Astrocyte (in vitro differentiated cells and primary cell): ENCODE results near the gene PPP2R3B. TPM values are rescaled to one million over a fixed set of nuclear protein-coding genes. Genes with fewer than 3 reads are reported as not detected.

ENCODE experiments used
- DNase-seq: peaks from one replicate; pipeline ENCODE4 v3.0.0-alpha.2; 2010; ENCODE audit warnings: low read depth
- FAIRE-seq: peaks from 2 replicates; lab custom pipeline; 2011; peaks lifted over from hg19 to GRCh38; lab: Jason Lieb, UNC
- H2AFZ ChIP-seq: 2 replicates; pipeline ENCODE4 v1.6.0; 2012; ENCODE audit warnings: low read depth, low read length, inconsistent platforms
- H3K27ac ChIP-seq: 2 replicates; pipeline ENCODE4 v1.5.1; 2011; ENCODE audit warnings: low read depth, low read length, inconsistent platforms
- H3K27me3 ChIP-seq: 2 replicates; pipeline ENCODE4 v1.6.0; 2011; ENCODE audit warnings: low read length, inconsistent platforms; ENCODE audit not compliant: insufficient read depth
- H3K36me3 ChIP-seq: 2 replicates; pipeline ENCODE4 v1.5.1; 2011; ENCODE audit warnings: low read length, inconsistent platforms; ENCODE audit not compliant: insufficient read depth
- H3K4me1 ChIP-seq: 2 replicates; pipeline ENCODE4 v1.5.1; 2011; ENCODE audit warnings: low read length, inconsistent platforms; ENCODE audit not compliant: insufficient read depth
- H3K4me2 ChIP-seq: 2 replicates; pipeline ENCODE4 v1.6.0; 2012; ENCODE audit warnings: low read length, inconsistent platforms
- H3K4me3 ChIP-seq: 2 replicates; pipeline ENCODE4 v1.5.1; 2011; ENCODE audit warnings: low read depth, mild to moderate bottlenecking, low read length, inconsistent platforms; ENCODE audit not compliant: insufficient read depth
- H3K79me2 ChIP-seq: 2 replicates; pipeline ENCODE4 v1.6.0; 2012; ENCODE audit warnings: mild to moderate bottlenecking, low read length, inconsistent platforms; ENCODE audit not compliant: insufficient read depth
- H3K9ac ChIP-seq: 2 replicates; pipeline ENCODE4 v1.6.0; 2012; ENCODE audit warnings: mild to moderate bottlenecking, low read length, inconsistent platforms
- H3K9me3 ChIP-seq: 2 replicates; pipeline ENCODE4 v1.5.1; 2012; ENCODE audit warnings: low read depth, mild to moderate bottlenecking, low read length, inconsistent platforms; ENCODE audit not compliant: insufficient read depth
- H4K20me1 ChIP-seq: 2 replicates; pipeline ENCODE4 v1.6.0; 2012; ENCODE audit warnings: low read length, inconsistent platforms; ENCODE audit not compliant: insufficient read depth
- H3K27ac Mint-ChIP-seq: one replicate; pipeline ENCODE4 v1.8.0; 2021; ENCODE audit warnings: mild to moderate bottlenecking, mixed read lengths; ENCODE audit not compliant: unreplicated experiment
- H3K27me3 Mint-ChIP-seq: one replicate; pipeline ENCODE4 v1.8.0; 2021; ENCODE audit warnings: low read depth, mixed read lengths; ENCODE audit not compliant: unreplicated experiment
- H3K36me3 Mint-ChIP-seq: one replicate; pipeline ENCODE4 v1.8.0; 2021; ENCODE audit warnings: low read depth, mixed read lengths; ENCODE audit not compliant: unreplicated experiment
- H3K4me1 Mint-ChIP-seq: one replicate; pipeline ENCODE4 v1.8.0; 2021; ENCODE audit warnings: low read depth, mixed read lengths; ENCODE audit not compliant: unreplicated experiment
- H3K4me3 Mint-ChIP-seq: one replicate; pipeline ENCODE4 v1.8.0; 2021; ENCODE audit warnings: mild to moderate bottlenecking, moderate library complexity, mixed read lengths; ENCODE audit not compliant: unreplicated experiment
- H3K9me3 Mint-ChIP-seq: one replicate; pipeline ENCODE4 v1.8.0; 2021; ENCODE audit warnings: mild to moderate bottlenecking, mixed read lengths; ENCODE audit not compliant: unreplicated experiment
- EZH2 ChIP-seq: IDR thresholded peaks from 2 replicates; pipeline ENCODE4 v1.6.1; 2012; ENCODE audit warnings: mild to moderate bottlenecking, low read length, inconsistent platforms; ENCODE audit not compliant: insufficient read depth
- total RNA-seq: library from RNA; stranded (reverse); gene quantifications from 2 replicates; pipeline ENCODE4 v1.2.1, GENCODE V29; 2021
- TF ChIP-seq, protein P1 (sequence below): IDR thresholded peaks from 2 replicates; pipeline ENCODE4 v1.5.1; 2011; ENCODE audit warnings: low read depth, mild to moderate bottlenecking, inconsistent platforms, low read length, moderate library complexity; ENCODE audit not compliant: insufficient read depth

The PPP2R3B gene
- total RNA-seq, 1 donor from 2014 or later, result 44.7 TPM

GRCh38 chrX:336227-336626 lies 50.5 kb downstream of the PPP2R3B start:
- Mint-ChIP-seq H3K27ac (peak overlapping the region; percentile 41), H3K27me3 (no peaks in the 10 kb centered on the region), H3K9me3 (peaks cover 16% of the 10 kb centered on the region), H3K4me3 (no peak overlapping the region), H3K36me3 (peaks cover 18% of the 10 kb centered on the region), H3K4me1 (peaks cover 2% of the 10 kb centered on the region)
- no peak overlapping the region for H2AFZ ChIP-seq
- H3K4me1 ChIP-seq, result peaks cover 5% of the 10 kb centered on the region
- H3K36me3 ChIP-seq, result no peaks in the 10 kb centered on the region
- H3K79me2 ChIP-seq, result no peaks in the 10 kb centered on the region
- DNase-seq, result no peak
- no peak for FAIRE-seq
- H3K9ac ChIP-seq, result no peak overlapping the region
- TF ChIP-seq, protein P1, sequence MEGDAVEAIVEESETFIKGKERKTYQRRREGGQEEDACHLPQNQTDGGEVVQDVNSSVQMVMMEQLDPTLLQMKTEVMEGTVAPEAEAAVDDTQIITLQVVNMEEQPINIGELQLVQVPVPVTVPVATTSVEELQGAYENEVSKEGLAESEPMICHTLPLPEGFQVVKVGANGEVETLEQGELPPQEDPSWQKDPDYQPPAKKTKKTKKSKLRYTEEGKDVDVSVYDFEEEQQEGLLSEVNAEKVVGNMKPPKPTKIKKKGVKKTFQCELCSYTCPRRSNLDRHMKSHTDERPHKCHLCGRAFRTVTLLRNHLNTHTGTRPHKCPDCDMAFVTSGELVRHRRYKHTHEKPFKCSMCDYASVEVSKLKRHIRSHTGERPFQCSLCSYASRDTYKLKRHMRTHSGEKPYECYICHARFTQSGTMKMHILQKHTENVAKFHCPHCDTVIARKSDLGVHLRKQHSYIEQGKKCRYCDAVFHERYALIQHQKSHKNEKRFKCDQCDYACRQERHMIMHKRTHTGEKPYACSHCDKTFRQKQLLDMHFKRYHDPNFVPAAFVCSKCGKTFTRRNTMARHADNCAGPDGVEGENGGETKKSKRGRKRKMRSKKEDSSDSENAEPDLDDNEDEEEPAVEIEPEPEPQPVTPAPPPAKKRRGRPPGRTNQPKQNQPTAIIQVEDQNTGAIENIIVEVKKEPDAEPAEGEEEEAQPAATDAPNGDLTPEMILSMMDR, result no peak
- TF ChIP-seq EZH2, result no peak
- no peak overlapping the region for H3K4me2 ChIP-seq
- no peak overlapping the region for H3K4me3 ChIP-seq
- H3K27ac ChIP-seq, result no peak overlapping the region
- no peaks in the 10 kb centered on the region for H4K20me1 ChIP-seq
- H3K9me3 ChIP-seq, result no peaks in the 10 kb centered on the region
- no peaks in the 10 kb centered on the region for H3K27me3 ChIP-seq

GRCh38 chrX:335758-336155 lies 51.0 kb downstream of the PPP2R3B start:
- H3K36me3 ChIP-seq, result no peaks in the 10 kb centered on the region
- H3K4me1 Mint-ChIP-seq, result peaks cover 2% of the 10 kb centered on the region
- H2AFZ ChIP-seq, result no peak overlapping the region
- no peak for FAIRE-seq
- H3K9ac ChIP-seq, result no peak overlapping the region
- no peaks in the 10 kb centered on the region for H4K20me1 ChIP-seq
- DNase-seq, result no peak
- no peak overlapping the region for H3K4me3 Mint-ChIP-seq
- TF ChIP-seq, protein P1, result no peak
- TF ChIP-seq EZH2, result no peak
- no peak overlapping the region for H3K27ac ChIP-seq
- peaks cover 8% of the 10 kb centered on the region for H3K4me1 ChIP-seq
- no peaks in the 10 kb centered on the region for H3K9me3 ChIP-seq
- no peaks in the 10 kb centered on the region for H3K27me3 Mint-ChIP-seq
- H3K4me3 ChIP-seq, result no peak overlapping the region
- H3K9me3 Mint-ChIP-seq, result peaks cover 16% of the 10 kb centered on the region
- H3K27ac Mint-ChIP-seq, result no peak overlapping the region
- peaks cover 18% of the 10 kb centered on the region for H3K36me3 Mint-ChIP-seq
- no peak overlapping the region for H3K4me2 ChIP-seq
- no peaks in the 10 kb centered on the region for H3K79me2 ChIP-seq
- H3K27me3 ChIP-seq, result no peaks in the 10 kb centered on the region

GRCh38 chrX:334971-335757 lies 51.5 kb downstream of the PPP2R3B start:
- FAIRE-seq, result no peak
- Mint-ChIP-seq H3K27me3 (no peaks in the 10 kb centered on the region), H3K27ac (no peak overlapping the region)

More at GRCh38 chrX:334971-335757, 51.5 kb downstream of the PPP2R3B start:
- no peak overlapping the region for H3K4me3 ChIP-seq
- Mint-ChIP-seq H3K36me3 (peaks cover 18% of the 10 kb centered on the region), H3K4me3 (no peak overlapping the region), H3K9me3 (peaks cover 16% of the 10 kb centered on the region), H3K4me1 (peaks cover 2% of the 10 kb centered on the region)
- no peaks in the 10 kb centered on the region for H3K79me2 ChIP-seq
- H3K9me3 ChIP-seq, result no peaks in the 10 kb centered on the region
- no peak overlapping the region for H2AFZ ChIP-seq
- H3K9ac ChIP-seq, result no peak overlapping the region
- H3K27me3 ChIP-seq, result no peaks in the 10 kb centered on the region
- no peaks in the 10 kb centered on the region for H3K36me3 ChIP-seq
- no peak overlapping the region for H3K27ac ChIP-seq
- no peak overlapping the region for H3K4me2 ChIP-seq
- H3K4me1 ChIP-seq, result peaks cover 8% of the 10 kb centered on the region
- no peak for DNase-seq
- H4K20me1 ChIP-seq, result no peaks in the 10 kb centered on the region
- TF ChIP-seq EZH2, result no peak
- TF ChIP-seq, protein P1, result no peak
